Medulla oblongata (tissue), 1 donor: Measurements from ENCODE around the gene TMCC1.
A peak's percentile ranks its signal among the peaks of the same experiment; 100 is the strongest.
"Not testable (repeated sequence)": the region's sequence is repeated elsewhere in the genome, so short reads cannot be mapped to it uniquely, and the experiment has no call there.

Experiments
- DNase-seq: peaks from one replicate; pipeline ENCODE4 v3.0.0-alpha.2; 2015; ENCODE audit errors: extremely low spot score

TMCC1 gene

DNA sequence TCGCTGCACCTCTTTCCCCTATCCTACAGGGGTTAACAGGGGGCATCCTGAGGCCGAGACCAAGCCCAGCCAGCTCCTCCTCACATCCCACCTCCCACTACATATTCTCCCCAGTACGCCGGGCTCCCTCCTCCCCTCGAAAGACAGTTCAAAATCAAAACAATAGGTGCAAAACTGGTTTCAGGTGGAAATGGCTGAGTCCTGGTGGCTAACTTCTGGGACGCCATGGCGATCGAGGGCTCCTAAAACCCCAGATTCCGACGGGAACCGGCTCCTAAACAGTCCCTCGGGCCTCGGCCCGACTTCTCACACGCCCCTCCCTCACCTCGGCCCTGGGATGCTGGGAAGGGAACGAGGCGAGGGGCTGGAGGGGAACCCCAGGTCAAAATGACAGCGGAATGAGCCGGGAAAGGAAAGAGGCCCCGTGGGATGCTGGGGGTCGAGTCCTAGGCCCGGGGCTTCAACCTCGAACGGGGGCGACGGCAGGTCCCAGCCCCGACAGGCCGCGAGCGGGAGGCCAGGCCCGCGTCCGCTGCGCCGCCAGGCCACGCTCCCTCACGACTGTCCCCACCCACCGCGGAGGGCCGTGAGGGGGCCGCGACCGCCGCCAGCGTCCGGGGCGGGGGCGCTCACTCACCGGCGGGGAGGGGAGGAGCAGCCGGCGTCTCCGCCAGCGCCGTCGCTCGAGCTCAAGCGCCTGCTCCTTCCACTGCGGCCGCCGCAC is 492 bp downstream of the TMCC1 start:
- peak; percentile 48 for DNase-seq

DNA sequence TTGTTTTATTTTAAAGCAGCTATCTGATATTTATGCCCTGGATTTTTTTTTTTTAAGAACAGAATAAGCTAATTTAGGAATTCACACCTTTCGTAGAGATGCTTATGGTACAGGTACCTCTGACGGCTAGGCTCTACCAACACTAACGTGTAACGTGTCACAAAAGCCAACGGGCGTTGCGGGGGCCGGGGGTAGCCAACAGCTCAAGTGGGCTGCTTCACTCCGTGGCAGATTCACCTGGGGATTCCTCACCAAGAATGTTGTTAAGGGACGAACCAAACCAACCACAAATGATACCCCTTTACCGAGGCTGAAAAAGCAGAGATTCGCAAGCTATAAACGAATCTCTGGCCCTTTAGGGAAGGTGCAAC is 1.0 kb downstream of the TMCC1 start:
- DNase-seq = no peak

DNA sequence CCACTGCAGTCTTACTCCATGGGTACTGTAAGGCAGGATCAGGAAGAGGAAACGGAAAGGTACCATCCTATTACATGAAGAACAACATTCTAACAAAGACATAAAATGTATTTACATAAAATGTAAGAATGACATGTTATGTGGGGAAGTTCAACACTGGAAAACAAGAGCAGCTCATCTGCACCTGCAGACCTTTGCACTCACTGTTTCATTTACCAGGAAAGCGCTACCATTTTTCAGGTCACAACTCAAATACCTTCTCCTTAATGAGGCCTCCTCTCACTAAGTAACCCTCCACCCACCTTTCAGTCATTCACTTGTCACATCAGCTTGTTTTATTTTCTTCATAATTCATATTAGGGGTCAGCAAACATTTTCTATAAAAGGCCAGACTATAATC is 2.6 kb downstream of the TMCC1 start:
- DNase-seq = no peak

DNA sequence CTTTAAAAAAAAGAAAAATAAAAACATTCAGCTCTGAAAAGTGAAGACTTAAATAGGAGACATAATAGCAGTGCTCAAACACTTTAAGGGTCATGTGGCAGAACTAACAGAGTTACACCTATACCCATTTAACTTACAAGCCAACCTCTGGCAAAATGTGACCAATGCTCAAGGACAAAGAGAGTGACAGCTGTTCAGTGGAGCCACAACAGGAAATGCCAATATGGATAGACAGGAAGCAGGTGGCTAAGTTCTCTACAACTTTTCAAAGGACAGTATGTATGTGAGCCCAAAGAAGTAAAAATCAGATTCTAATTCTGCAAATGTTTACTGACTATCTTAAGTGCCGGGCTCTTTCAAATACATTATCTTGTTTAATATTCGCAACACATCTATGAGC is 3.4 kb downstream of the TMCC1 start:
- DNase-seq = no peak

DNA sequence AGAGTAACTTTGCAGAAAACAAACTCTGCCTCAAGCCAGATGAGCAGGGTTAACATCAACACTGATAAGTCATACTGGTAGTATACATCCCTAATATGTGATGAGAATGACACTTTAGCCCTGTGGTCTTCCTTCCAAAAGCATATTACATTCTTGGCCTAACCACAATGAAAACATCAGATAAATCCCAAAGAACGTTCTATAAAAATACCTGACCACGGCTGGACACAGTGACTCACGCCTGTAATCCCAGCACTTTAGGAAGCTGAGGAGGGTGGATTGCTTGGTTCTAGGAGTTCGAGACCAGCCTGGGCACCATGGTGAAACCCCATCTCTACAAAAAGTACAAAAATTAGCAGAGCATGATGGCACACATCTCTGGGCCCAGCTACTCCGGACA is 4.7 kb downstream of the TMCC1 start:
- DNase-seq = no peak

DNA sequence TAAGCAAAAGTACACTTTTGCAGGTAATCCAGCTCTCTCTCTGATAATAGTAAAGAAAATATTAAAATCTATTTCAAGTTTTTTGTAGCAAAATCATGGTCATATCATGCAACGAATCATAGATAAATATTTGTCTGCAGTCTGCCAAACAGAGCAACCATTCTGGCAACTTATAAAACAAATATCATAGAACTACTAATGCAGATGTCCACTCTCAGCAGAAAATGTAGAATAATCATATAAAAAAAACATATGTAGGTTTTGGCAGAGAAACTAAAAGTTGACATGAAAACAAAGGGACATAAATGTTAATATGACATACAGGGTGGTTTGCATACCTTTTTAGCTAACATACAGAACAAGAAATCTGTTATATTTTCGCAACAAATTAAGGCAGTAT is 12.2 kb downstream of the TMCC1 start:
- no peak for DNase-seq

DNA sequence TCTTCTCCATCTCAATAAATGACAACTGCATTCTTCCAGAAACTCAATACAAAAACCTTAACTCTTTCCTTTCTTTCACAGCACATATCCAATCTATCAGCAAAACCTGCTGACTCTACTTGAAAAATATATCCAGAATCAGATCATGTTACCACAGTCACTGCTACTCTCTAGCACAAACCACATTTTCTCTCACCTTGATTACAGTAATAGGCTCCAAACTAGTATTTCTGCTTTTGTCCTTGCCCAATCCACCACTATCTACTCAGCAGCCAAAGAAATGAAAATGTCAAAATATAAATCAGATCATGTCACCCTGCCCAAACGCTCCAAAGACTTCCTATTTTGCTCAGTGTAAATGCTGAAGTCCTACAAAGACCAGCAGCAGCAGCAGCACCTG is 15.2 kb downstream of the TMCC1 start:
- no peak for DNase-seq

DNA sequence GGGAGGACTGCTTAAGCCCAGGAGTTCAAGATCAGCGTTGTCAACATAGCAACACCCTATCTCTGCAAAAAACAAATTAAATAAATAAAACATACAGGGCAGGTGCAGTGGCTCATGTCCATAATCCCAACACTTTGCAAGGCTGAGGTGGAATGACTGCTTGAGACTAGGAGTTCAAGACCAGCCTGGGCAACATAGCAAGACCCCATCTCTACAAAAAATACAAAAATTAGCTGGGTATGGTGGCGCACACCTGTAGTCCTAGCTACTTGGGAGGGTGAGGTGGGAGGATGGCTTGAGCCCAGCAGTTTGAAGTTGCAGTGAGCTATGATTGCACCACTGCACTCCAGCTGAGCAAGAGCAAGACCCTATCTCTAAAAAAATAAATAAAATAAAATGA is 19.0 kb downstream of the TMCC1 start:
- DNase-seq = not testable (repeated sequence)

DNA sequence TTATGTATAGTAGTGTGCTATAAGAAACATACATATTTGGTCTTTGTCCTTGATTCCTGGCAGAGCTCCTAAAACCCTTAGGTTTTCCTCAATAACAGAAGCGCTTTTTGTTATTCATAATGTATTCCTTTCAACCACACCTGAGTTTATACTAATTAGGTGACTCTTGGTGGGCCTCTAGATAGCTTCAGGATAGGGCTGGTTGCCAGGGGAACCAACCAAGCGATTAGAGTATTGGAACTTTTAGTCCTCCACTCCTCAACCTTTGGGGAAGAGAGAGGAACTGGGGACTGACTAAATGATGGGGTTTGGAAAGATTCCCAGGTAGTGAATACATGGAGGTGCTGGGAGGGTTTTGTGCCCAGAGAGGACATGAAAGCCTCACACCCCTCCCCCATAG is 24.6 kb downstream of the TMCC1 start:
- no peak for DNase-seq

DNA sequence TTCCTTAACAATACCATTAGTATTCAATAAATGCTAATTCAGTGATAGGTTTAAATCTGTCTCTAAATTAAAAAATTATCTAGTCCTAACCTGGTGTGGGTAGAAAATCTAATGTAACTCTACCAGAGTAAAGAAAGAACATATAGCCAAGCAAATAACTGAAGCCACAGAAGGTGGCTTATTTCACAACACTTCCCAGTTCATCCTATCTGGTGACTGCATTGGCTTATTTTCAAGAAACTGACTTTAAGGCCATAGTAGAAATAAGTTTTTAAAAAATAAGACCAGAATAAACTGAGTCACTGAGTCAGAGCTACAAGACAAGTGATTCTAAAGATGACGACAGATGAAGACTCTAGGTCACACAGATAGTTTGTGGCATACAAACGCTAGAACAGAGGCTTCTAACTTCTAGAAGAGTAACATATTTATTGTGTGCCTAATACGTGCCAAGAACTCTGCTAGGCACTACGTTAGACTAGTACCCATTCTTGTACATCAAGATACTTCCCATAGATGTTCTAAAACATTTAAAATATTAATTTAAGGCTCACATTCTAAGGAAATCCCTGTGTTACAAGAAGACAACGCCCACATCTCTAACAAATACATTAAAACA is 25.9 kb downstream of the TMCC1 start:
- DNase-seq = no peak

DNA sequence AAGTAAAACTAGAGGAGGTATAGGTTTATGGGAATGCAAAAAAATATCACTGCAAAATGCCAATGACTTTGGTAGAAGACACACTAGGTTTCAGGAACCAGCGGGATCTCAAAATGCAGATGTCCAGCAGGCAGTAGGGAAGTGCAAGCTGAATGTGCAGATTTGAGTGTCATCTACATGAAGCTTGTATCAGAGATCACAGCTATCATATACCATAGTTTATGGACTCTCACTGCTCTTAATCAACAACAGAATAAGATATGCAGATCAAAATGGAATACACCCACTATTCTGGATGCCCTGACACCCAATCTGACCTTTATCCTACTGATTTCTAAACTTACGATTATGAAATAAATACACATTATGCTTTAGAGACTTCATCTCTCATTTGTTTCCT is 27.7 kb downstream of the TMCC1 start:
- no peak for DNase-seq

DNA sequence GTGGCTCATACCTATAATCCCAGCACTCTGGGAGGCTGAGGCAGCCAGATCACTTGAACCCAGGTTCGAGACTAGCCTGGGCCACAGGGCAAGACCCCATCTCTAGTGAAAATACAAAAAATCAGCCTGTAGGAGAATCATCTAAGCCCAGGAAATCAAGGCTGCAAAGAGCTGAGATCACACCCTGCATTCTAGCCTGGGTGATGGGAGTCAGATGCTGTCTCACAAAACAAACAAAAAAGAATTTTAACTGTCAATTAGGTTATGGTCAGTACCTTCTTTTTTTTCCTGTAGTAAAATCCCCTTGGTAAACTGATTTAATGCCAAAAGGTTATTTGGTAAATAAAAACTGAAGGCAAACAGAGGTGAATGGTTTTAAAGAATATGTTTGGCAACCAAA is 29.0 kb downstream of the TMCC1 start:
- no peak for DNase-seq

DNA sequence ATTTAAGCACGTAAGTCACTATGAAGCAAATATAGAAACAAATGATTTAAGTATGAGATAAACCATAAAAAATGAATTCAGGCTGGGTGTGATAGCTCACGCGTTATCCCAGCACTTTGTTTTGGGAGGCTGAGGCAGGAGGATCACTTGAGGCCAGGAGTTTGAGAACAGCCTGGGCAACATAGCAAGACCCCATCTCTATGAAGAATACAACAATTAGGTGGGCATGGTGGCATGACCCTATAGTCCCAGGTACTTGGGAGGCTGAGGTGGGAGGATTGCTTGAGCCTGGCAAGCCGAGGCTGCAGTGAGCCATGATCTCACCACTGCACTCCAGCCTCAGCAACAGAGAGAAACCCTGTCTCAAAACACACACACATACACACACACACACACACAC is 34.2 kb downstream of the TMCC1 start:
- DNase-seq = no peak

DNA sequence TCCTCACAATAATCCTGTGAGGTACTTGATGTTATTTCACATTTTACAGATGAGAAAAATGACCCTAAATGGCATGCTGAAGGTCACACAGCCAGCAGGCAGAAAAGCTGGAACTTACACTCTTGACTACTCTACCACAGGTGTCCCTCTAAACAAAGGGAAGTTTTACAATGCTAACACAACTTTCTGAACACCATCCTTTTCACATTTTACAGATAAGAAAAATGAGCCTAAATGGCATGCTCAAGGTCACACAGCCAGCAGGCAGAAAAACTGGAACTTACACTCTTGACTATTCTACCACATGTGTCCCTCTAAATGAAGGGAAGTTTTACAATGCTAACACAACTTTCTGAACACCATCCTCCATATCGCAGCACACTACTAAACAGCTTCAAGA is 35.6 kb downstream of the TMCC1 start:
- DNase-seq = no peak

DNA sequence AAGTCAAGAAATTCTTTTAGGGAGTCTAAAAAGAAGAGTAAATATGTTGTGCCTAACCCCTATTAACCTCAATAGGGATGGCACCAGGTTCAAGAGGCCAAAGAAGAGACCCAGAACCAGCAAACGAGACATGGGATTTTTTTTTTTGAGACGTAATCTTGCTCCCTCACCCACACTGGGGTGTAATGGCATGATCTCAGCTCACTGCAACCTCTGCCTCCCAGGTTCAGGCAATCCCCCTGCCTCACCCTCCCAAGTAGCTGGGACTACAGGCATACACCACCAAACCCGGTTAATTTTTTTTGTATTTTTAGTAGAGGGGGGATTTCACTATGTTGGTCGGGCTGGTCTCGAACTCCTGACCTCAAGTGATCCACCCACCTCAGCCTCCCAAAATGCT is 36.7 kb downstream of the TMCC1 start:
- DNase-seq = not testable (repeated sequence)

DNA sequence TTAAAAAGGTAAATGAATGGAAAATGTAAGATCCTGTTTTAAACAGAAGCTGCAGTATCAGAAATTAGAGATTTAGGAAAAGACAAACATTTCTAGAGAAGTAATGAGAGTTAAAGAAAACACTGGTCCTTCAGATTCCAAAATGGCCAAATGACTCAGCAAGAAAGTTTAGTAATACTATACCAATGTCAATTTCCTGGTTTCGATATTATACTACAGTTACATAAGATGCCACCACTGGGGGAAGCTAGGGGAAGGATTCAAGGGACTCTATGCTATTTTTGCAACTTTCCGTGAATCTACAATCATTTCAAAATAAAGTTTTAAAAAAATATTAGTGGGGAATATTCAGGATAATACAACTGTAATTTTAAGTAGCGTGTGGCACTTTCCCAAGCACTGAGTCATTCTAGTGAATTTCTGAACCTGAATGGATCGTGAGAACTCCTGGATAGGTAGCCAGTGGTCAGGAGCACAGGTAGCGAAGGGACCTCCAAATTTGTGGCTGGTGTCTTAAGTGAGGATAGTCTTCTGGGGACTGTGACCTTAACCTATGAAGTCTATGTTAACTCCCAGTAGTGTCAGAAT is 37.6 kb downstream of the TMCC1 start:
- DNase-seq = peak; percentile 63

DNA sequence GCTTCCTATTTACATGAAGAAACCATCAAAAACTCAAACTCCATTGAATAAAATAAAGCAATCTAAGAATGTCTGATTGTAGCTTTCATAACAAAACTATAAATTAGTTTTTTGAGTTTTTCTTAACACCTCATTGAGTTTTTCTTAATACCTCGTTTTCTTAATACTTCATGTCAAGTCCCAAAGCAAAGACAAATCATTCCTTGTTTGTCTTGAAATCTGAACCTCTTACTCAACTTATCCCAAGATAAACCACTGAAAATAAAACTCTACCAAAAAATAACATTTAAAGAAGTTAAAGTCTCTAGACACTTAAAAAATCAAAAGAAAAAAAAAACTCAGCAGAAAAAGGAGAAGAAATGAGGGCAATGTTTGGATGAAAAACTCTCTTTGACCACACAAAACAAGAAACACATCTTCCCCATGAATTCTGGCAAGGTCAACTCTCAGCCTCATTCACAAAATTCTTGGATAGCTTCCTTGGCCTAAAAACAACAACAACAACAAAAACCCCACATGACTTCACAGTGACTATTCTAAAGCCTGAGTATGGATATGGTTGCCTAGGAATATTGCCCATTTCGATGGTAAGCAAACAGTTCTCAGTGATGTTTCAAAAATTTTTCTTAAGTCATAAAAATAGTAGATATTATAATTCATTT is 38.2 kb downstream of the TMCC1 start:
- peak; percentile 82 for DNase-seq

DNA sequence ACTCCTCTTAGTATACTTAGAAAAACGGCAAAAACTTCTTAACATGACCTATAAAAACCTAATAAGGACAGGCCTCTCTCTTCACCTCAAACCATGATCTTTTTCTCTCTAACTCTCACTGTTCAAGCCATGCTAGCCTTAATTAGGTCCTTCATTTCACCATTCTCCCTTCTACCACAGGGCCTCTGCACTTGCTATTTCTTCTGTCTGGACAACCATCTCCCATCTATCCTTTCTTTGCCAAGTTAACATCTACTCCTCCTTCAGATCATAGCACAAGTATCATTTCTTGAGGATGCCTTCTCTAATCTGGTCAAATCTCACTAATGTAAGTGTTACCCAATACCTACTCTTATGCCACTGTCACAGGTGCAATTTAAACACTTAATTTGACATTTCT is 39.1 kb downstream of the TMCC1 start:
- DNase-seq = no peak

DNA sequence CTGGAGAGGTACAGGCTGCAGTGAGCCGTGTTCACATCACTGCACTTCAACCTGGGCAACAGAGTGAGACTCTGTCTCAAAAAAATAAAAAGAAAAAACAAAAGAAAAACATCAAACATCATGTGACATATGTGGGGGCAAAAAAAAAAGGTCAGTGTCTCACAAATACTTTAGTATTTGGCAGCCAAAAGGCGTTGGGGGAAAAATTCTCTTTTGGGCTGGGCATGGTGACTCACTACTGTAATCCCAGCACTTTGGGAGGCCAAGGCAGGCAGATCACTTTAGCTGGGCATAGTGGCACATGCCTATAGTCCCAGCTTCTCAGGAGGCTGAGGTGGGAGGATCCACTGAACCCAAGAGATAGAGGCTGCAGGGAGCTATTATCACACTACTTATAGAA is 47.6 kb downstream of the TMCC1 start:
- DNase-seq = no peak

DNA sequence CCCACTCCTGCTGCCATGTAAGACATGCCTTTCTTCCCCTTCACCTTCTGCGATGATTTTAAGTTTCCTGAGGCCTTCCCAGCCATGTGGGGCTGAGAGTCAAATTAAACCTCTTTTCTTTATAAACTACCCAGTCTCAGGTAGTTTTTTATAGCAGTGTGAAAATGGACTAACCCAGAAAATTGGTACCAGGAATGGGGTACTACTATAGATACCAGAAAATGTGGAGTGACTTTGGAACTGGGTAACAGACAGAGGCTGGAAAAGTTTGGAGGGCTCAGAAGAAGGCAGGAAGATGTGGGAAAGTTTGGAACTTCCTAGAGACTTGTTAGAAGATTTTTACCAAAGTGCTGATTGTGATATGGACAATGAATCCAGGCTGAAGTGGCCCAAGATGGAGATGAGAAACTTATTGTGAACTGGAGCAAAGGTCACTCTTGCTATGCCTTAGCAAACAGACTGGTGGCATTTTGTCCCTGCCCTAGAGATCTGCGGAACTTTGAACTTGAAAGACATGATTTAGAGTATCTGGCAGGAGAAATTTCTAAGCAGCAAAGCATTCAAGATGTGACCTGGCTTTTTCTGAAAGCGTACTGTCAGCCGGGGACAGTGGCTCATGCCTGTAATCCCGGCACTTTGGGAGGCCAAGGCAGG is 52.7 kb downstream of the TMCC1 start:
- no peak for DNase-seq

DNA sequence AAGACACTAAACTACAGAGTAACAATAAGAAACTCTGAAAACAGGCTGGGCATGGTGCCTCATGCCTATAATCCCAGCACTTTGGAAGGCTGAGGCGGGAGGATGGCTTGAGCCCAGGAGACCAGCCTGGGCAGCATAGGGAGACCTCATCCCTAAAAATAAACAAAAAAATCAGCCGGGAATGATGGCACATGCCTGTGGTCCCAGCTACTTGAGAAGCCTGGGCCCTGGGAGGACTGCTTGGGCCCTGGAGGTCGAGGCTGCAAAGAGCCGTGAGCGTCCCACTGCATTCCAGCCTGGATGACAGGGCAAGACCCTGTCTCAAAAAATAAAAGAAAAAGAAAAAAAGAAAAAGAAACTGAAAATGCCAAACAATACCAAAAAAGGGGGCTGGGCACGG is 55.4 kb downstream of the TMCC1 start:
- no peak for DNase-seq

DNA sequence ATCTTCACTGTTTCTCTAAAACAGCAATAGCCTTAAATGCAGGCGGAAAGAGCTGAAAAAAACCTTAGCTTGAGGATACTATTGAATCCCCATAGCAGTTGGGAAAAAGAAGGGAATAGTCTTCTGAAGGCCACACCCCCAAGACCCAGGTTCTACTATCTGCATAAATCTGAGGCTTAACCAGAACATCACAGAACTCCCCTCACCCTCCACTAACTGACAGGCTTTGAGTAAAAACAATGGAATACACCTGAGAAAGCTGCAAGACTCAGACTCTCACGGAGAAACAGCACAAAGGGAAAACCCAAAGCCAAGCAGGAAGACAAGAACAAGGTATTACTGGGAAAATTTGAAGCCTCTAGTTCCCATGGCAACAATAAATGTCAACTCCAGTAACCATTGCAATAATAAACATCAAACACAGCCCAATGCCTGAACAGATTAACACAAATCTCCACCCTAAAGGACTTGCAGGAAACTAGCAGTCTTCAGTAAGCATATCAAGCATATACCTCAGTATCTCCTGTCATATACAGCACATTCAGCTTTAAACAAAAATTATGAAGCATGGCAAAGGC is 56.4 kb downstream of the TMCC1 start:
- DNase-seq = no peak
